ENCODE results near the gene ZNF853.
A peak's percentile ranks its signal among the peaks of the same experiment; 100 is the strongest.
"Not testable (repeated sequence)": the region's sequence is repeated elsewhere in the genome, so short reads cannot be mapped to it uniquely, and the experiment has no call there.

Gene ZNF853

DNA sequence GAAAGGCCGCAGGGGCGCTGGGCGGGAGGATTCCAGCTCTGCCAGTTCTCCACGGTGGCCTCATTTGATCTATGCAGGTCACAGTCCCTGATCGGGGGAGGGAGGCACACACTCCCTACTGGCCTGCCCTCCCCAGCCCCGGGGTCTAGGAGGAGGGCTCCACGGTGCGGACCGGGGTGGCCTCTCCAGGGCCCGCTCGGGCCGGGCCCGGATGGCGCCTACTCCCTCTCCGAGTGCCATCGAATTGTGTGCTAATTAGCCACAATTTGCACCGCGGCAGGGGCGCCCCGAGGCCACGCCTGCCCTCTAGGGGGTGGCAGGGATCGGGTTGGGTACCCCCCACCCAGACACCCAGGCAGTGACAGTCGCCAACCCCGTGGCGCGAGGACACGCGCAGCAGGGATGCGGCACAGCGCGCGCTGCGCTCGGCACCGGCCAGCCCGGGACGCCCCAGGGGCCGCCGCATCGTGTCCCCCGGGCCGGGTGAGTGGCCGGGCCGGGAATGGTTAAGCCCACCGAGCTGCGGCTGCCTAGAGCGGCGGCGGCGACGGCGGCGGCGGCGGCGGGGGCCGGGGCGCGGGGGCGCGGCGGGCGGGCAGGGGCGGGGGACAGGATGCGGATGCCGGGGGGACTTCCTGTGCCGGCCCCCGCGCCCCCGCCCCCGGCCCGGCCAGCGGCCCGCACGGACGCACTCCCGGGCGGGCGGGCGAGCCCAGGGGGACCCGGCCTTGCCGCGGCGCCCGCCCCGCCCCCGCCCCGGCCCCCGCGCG is at the start of gene ZNF853:
Gene ZNF853, plus strand, starts transcription at position 658 of the 770 bp plus-strand sequence. CDS start 565 bp downstream, outside the sequence.
- no peak for DNase-seq

DNA sequence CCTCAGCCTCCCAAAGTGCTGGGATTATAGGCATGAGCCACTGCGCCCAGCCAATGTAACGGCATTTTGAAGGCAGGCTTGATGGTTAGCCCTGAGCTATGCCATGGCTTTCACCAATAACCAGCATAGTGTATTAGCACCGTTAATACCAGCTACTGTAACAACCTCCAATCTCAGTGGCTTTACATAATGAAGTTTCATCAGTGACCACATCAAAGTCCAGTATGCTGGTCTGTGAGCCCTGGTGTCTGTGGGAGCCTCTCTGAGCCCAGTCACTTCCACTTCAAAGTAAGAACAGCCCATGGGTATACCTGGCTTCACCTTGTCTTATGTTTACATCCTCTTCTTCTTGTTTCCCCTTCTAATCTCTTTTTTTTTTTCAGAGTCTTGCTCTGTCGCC is 49.8 kb upstream of the ZNF853 start:
- DNase-seq = no peak

DNA sequence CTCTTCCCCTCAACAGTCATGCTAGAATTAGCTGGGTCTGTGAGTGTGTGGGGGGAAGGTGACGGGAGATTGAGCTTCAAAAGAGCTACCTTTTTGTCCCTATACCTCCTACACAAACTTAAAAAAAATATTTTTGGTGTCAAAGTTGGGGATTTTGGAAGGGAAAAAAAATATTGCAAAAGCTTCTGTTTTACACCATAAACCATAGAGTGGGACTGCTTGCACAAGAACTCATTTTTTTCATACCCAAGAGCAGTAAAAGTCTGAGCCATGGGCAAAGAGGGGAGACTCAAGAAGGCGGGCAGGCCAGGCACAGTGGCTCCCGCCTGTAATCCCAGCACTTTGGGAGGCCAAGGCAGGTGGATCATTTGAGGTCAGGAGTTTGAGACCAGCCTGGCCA is 47.5 kb upstream of the ZNF853 start:
- no peak for DNase-seq

DNA sequence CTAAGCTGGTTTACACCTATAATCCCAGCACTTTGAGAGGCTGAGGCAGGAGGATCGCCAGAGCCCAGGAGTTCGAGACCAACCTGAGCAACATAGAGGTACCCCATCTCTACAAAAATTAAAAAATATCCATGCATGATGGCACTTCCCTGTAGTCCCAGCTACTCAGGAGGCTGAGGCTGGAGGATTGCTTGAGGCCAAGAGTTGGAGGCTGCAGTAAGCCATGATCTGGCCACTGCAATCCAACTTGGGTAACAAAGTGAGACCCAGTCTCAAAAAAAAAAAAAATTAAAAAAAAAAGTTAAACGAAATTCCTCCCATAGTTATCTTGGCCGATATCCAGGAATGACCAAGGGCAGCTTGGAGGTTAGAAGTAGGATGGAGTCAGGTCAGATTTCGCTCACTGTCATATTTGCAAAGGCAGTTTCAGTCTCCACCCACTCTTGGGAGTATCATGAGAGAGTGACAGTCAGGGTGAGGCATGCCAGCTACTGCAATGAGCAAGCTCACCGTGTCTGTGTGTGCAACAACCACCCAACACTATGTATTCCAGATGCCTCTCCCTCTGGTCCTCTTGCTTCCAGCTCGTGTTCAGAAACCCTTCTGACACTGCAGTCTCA is 44.1 kb upstream of the ZNF853 start:
- no peak for DNase-seq

DNA sequence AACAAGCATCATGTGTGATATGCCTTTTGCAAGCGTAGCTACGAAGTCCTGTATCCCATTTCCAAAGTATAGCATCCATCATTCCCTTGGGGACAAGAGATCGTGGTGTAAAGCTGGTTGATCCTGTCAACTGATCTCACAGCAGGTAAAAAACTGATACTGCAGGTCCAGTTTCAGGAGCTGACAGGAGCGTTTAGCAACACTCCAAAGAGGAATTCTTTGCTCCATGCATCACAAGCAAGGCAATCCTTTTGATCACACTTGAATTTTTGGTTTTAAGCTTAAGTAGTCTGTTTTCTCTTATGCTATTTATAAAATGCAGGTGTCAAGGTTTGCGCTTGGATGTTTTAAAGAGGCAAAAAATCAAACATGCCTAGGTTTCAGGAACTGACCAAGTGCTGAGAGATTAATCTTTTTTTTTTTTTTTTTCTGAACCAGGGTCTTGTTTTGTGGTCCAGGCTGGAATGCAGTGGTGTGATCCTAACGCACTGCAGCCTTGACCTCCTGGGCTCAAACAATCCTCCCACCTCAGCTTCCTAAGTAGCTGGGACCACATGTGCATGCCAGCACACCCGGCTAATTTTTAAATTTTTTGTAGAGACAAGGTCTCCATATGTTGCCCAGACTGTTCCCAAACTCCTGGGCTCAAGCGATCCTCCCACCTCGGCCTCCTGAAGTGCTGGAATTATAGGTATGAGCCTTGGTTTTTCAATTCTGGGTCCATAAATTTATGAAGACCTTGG is 40.0 kb upstream of the ZNF853 start:
- DNase-seq = no peak

DNA sequence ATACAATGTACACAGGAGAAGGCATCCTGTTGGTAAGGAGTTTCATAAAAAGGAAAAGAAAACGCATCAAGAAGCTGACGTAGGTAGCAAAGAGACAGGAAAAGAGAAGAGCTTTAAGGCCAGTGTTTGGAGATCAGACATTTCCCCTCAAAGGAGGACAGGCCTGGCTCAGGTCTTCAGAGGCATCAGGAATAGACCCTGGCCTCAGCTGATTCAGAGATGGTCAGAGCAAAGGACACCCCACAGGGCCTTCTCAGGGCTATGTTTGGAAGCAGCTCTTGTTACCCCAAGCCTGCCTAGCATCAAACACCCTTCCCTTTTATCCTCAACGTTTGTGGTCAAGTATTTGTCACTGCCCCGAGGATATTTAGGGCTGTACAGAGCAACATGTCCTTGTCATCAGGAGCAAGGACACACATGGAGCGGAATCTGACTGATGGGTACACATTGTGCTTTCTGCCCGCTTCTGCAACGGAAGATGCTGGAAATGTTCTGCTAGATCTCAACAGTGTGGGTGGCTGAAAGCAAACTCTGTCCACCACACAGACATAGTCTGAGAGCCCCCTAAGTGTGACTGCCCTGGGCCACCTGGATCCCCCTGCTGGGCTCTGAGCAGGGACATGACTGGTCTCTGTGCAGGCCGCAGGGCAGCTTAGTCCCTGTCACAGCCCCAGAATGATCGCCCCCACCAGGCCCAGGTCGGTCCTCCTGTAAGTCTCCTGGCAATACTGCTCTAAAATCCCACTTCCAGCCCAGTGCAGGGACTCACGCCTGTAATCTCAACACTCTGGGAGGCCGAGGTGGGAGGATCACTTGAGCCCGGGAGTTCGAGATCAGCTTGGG is 39.2 kb upstream of the ZNF853 start:
- no peak for DNase-seq

DNA sequence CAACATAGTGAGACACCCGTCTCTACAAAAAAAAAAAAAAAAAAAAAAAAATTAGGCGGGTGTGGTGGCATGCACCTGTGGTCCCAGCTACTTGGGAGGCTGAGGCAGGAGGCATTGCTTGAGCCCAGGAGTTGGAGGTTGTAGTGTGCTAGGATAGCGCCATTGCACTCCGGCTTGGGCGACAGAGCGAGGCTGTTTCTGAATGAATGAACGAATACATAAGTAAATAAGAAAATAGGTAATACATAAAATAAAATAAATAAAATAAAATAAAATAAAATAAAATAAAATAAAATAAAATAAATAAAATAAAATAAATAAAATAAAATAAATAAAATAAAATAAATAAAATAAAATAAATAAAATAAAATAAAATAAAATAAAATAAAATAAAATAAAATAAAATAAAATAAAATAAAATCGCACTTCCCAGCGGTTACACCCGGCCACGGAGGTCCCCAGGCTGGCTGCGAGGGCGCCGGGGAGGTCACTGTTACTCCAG is 38.5 kb upstream of the ZNF853 start:
- not testable (repeated sequence) for DNase-seq

DNA sequence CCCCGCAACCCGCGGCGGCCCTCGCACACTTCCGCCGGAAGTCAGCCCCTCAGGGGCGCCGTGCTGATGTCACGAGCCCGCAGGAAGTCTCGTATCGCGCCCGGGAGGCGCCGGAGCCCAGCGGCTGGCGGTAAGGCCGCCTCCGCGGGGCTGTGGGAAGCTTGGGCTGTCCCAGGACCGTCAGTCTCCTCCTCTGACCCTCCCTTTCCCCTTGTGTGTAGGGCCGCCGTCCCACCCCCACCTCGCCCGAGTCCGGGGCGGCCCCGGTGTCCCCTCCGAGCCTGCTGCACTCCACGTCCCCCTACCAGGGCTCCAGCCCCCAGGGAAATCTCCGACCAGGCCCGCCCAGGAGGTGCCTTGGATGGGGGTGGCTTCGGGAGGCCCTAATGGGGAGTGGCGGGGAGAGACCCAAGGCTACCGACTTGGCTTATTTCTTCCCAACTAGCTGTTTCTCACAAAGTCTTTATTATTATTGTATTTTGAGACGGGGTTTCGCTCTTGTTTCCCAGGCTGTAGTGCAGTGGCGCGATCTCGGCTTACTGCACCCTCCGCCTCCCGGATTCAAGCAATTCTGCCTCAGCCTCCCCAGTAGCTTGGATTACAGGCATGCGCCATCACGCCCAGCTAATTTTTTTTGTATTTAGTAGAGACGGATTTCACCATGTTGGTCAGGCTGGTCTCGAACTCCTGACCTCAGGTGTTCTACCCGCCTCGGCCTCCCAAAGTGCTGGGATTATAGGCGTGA is 37.9 kb upstream of the ZNF853 start, which contains the start of gene ZDHHC4:
Gene ZDHHC4, plus strand, starts transcription at position 86 of the 745 bp plus-strand sequence. CDS start 3,108 bp downstream, outside the sequence.
- peak; percentile 80 for DNase-seq

DNA sequence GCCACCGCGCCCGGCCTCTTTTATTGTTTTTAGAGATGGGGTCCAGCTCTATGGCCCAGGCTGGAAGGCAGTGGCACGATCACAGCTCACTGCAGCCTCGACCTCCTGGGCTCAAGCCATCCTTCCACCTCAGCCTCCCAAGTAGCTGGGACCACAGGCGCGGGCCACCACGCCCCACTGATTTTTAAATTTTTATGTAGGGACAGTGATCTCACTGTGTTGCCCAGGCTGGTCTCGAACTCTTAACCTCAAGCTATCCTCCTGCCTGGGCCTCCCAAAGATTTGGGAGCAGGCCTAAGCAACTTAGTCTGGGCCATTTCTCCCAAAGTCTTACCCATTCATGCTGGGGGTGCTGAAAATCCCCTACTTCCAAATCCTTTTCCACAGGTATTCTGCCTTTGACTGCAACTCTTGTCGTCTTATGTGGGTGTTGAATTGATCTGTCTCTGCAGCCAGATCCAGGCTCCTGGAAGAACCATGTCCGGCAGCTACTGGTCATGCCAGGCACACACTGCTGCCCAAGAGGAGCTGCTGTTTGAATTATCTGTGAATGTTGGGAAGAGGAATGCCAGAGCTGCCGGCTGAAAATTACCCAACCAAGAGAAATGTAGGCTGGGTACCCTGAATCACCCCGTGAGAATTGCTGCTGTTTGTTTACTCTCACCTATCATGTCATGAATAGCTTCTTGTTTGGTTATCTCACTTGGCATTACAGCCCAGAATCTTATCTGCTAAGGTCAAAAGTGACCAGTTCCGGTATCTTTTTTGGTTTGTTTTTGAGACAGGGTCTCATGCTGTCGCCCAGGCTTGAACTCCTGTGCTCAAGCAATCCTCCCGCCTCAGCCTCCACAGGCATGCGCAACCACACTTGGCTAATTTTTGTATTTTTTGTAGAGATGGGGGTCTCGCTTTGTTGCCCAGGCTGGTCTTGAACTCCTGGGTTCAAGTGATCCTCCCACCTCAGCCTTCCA is 37.0 kb upstream of the ZNF853 start:
- DNase-seq = no peak

DNA sequence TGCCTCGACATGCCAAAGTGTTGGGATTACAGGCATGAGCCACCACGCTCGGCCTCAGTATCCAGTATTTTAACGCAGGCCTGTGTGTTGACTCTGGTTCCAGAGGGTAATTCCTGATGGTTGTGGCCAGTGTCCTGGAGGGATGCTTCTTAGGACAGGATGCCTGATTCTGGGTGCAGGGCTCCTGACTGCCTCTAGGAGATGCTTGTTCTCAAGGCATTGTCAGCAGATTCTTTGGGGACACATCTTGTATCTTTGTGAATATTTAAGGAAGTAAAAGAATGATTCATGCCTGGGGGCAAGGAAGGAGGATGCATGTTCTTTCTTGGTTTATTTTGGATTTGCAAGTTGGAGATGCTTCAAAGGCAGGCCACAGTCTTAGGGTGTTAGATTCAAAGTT is 36.0 kb upstream of the ZNF853 start:
- no peak for DNase-seq

DNA sequence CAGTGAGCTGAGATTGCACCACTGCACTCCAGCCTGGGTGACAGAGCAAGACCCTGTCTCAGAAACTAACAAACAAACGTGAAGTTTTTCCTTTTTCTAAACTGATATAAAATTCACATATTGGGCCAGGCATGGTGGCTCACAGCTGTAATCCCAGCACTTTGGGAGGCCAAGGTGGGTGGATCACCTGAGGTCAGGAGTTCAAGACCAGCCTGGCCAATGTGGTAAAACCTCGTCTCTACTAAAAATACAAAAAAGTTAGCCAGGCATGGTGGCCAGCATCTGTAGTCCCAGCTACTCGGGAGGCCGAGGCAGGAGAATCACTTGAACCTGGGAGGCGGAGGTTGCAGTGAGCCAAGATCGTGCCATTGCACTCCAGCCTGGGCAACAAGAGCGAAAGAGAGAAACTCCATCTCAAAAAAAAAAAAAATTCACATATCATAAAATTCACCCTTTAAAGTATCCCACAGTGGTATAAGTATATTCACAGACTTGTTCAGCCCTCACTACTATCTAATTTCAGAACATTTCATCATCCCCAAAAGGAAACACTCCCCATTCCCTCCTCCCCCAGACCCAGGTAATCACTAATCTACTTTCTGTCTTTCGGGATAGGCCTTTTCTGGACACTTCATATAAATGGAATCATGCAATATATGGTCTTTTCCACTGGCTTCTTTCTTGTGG is 29.5 kb upstream of the ZNF853 start:
- not testable (repeated sequence) for DNase-seq

DNA sequence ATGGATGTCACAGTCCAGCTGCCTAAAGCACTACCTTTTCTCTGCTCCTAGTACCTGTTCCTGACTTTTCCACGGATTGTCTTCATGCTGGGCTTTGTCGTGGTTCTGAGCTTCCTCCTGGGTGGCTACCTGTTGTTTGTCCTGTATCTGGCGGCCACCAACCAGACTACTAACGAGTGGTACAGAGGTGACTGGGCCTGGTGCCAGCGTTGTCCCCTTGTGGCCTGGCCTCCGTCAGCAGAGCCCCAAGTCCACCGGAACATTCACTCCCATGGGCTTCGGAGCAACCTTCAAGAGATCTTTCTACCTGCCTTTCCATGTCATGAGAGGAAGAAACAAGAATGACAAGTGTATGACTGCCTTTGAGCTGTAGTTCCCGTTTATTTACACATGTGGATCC is 26.8 kb upstream of the ZNF853 start:
- DNase-seq = no peak

DNA sequence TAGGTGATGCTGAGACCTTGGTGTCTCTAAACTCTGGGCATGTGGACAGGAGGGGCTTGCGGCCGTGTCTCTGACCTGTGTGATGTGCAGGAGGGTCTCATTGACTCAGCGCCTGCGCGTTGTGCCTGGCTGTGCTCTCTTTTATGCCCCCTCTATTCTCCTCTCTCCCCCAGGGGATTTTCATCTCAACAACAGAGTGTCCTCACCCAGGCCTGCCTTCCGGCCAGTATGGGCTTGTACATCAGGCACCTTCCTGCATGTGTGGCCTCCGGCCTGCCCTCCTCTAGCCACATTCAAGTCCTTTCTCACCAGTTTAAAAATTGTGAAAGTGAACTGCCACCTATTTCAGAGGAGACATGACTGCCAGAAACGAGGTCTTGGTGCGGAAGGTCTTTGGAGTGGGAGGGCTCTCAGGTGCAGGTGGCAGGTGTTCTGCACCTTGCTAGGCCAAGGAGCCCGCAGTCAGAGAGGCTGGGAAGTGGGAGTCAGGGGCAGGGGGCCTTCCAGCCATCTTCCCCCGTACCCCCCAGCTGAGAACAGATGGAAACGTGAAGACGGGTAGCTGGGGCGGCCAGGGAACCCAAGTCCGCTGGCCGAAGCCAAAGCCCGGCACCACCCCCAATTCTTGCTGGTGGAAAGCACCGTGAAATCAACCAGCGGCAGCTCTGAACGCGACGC is 26.1 kb upstream of the ZNF853 start:
- no peak for DNase-seq

DNA sequence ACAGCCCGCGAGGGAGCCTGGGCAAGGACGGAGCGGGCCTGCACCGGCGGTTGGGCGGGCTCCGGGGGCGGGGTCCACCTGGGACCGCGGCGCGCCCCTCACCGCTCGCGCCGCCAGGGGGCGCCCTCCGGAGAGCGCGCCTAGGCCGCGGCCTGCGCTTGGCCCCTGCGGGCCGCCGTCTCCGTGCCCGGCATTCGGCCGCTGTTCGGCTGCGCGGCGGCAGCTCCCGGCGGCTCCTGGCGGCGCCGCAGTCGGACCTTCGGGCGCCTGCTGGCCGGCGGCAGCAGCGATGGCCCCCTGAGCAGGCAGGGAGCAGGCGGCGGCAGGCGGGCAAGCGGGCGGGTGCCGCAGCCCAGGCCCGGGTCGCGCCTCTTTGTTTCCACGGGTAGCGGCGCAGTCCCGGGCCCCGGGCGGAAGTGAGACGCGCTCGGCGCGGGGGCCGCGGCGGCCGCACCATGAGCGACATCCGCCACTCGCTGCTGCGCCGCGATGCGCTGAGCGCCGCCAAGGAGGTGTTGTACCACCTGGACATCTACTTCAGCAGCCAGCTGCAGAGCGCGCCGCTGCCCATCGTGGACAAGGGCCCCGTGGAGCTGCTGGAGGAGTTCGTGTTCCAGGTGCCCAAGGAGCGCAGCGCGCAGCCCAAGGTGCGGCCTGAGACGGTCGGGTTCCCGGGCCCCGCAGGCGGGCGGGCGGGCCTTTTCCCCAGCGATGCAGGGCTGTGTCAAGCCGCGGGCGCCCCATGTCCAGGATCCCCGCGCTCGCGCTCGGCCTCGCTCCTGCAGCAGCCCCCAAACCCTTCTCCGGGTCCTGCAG is 25.4 kb upstream of the ZNF853 start, which contains the start of gene INTS15:
Gene INTS15, plus strand, starts transcription at position 193 of the 816 bp plus-strand sequence. Its CDS starts 263 bp downstream, at position 456.
- peak; percentile 79 for DNase-seq

DNA sequence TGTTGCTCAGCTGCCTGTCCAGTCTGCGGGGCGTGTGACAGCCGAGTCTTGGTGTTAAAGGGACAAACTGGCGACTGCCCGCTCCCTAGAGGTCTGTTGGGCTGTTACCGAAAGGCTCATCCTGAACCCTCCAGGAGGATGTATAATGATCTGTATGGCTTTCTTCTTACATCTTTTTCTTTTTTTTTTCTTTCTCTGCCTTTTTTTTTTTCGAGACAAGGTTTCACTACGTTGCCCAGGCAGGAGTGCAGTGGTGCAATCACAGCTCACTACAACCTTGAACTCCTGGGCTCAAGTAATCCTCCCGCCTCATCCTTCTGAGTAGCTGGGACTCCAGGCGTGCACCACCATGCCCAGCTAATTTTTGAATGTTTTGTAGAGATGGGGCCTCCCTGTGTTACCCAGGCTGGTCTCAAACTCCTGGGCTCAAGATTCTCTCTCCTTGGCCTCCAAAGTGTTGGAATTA is 24.7 kb upstream of the ZNF853 start:
- no peak for DNase-seq

DNA sequence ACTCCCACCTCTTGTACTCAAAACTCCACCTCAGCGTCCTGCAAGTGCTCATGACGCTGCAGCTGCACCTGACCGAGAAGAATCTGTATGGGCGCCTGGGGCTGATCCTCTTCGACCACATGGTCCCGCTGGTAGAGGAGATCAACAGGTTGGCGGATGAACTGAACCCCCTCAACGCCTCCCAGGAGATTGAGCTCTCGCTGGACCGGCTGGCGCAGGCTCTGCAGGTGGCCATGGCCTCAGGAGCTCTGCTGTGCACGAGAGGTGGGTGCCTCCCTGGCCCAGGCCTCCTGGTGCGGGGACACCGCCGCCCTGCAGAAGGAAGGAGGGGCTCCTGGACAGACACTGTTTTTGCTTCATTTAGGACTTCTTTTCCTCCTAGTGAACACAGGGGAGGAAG is 15.3 kb upstream of the ZNF853 start:
- no peak for DNase-seq

DNA sequence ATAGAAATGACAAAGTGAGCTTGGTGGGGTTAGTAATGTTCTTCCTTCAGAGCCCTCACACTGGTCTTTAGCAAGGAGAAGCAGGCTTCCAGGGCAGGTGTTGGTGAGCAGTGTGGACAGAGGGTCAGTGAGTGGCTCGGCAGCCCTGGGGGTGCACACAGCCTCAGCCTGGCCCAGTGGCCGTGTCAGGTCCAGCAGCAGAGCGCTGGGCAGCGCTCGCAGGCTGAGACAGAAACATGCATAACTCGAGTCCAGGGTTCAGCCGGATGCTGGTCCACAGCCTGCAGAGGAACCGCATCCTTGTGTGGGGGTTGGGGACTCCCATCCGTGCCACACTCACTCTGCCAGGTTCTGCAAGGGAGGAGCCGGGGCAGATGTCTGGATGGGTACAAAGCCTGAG is 11.0 kb upstream of the ZNF853 start:
- no peak for DNase-seq

Data from activated CD4-positive, alpha-beta T cell treated with anti-CD3 and anti-CD28 coated beads, Interleukin-2, amount 50 U/mL, for 1 hour (primary cell).